NB4 (cell line): ENCODE results near the gene PARD3.

Source experiments
- MYC ChIP-seq: IDR thresholded peaks from 2 replicates; pipeline ENCODE4 v1.6.1; 2011; ENCODE audit warnings: low read depth, low read length
- POLR2A ChIP-seq: IDR thresholded peaks from 2 replicates; pipeline ENCODE4 v1.6.1; 2011; ENCODE audit warnings: mild to moderate bottlenecking; ENCODE audit not compliant: insufficient read length; ENCODE audit errors: extremely low read depth
- TF ChIP-seq, protein P1 (sequence below): IDR thresholded peaks from one replicate; pipeline ENCODE4 v1.5.1; 2012; ENCODE audit warnings: low read depth, low read length
- TF ChIP-seq, protein P2 (sequence below): IDR thresholded peaks from 2 replicates; pipeline ENCODE4 v1.6.1; 2011; ENCODE audit warnings: low read depth, low read length

DNA sequence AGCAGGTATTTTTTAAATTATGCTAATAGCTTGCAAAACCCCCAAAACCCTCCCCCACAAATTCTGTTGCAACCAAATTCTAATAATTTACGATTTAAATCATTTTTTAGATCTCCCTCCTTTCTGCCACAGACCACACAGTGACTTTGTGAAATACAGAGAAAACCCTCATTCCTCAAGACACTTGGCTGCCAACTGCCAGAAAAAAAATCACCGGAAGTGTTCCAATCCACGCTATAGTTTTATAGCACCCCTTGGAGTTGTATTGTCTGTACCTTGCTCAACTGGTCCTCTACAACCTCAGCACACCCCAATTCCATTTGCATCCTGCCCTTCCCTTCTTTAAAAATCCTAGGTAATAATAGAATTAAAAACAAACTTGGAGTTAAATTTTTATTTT is 560.1 kb downstream of the PARD3 start:
- TF ChIP-seq, protein P1, sequence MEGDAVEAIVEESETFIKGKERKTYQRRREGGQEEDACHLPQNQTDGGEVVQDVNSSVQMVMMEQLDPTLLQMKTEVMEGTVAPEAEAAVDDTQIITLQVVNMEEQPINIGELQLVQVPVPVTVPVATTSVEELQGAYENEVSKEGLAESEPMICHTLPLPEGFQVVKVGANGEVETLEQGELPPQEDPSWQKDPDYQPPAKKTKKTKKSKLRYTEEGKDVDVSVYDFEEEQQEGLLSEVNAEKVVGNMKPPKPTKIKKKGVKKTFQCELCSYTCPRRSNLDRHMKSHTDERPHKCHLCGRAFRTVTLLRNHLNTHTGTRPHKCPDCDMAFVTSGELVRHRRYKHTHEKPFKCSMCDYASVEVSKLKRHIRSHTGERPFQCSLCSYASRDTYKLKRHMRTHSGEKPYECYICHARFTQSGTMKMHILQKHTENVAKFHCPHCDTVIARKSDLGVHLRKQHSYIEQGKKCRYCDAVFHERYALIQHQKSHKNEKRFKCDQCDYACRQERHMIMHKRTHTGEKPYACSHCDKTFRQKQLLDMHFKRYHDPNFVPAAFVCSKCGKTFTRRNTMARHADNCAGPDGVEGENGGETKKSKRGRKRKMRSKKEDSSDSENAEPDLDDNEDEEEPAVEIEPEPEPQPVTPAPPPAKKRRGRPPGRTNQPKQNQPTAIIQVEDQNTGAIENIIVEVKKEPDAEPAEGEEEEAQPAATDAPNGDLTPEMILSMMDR = no peak
- no peak for TF ChIP-seq POLR2A
- TF ChIP-seq, protein P2, sequence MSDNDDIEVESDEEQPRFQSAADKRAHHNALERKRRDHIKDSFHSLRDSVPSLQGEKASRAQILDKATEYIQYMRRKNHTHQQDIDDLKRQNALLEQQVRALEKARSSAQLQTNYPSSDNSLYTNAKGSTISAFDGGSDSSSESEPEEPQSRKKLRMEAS = no peak
- TF ChIP-seq MYC = no peak
